GM23338 (cell line): ENCODE measurements around the gene GBE1. TPM values are rescaled to one million over a fixed set of nuclear protein-coding genes. Genes with fewer than 3 reads are reported as not detected.

Source experiments
- ATAC-seq: fragments of 200-7000 bp; cut with Tn5 transposase; 3 replicates; pipeline ENCODE4 v1.9.1; 2020
- DNase-seq: peaks from one replicate; pipeline ENCODE4 v3.0.0-alpha.2; 2015; ENCODE audit warnings: low spot score
- H2AFZ ChIP-seq: fragments of 200-600 bp; sonication (generic); 2 replicates; pipeline ENCODE4 v1.8.0; 2016; ENCODE audit warnings: antibody characterized with exemption, mild to moderate bottlenecking, moderate library complexity
- H3F3A ChIP-seq: fragments of 200-600 bp; sonication (generic); replicated peaks from 2 replicates; pipeline ENCODE4 v1.8.0; 2017; ENCODE audit warnings: antibody characterized with exemption, mixed run types, low read depth
- H3K27ac ChIP-seq: fragments of 200-600 bp; sonication (generic); 2 replicates; pipeline ENCODE4 v1.6.1; 2016; ENCODE audit warnings: low read depth
- H3K27me3 ChIP-seq: fragments of 200-600 bp; sonication (generic); 2 replicates; pipeline ENCODE4 v1.8.0; 2016; ENCODE audit warnings: mild to moderate bottlenecking, mixed run types, moderate library complexity; ENCODE audit not compliant: insufficient read depth
- H3K36me3 ChIP-seq: fragments of 200-600 bp; sonication (generic); 2 replicates; pipeline ENCODE4 v1.8.0; 2016; ENCODE audit warnings: mild to moderate bottlenecking; ENCODE audit not compliant: insufficient read depth
- H3K4me1 ChIP-seq: fragments of 200-600 bp; sonication (generic); 2 replicates; pipeline ENCODE4 v1.8.0; 2016; ENCODE audit warnings: mild to moderate bottlenecking, moderate library complexity; ENCODE audit not compliant: insufficient read depth
- H3K4me2 ChIP-seq: fragments of 200-600 bp; sonication (generic); 2 replicates; pipeline ENCODE4 v1.7.1; 2017; ENCODE audit warnings: mixed run types
- H3K4me3 ChIP-seq: fragments of 200-600 bp; sonication (generic); 2 replicates; pipeline ENCODE4 v1.6.1; 2016; ENCODE audit warnings: mixed run types
- H3K79me2 ChIP-seq: fragments of 200-600 bp; sonication (generic); replicated peaks from 2 replicates; pipeline ENCODE4 v1.8.0; 2017; ENCODE audit warnings: mild to moderate bottlenecking; ENCODE audit not compliant: insufficient read depth
- H3K9me2 ChIP-seq: fragments of 200-600 bp; sonication (generic); 2 replicates; pipeline ENCODE4 v1.8.0; 2017; ENCODE audit not compliant: insufficient read depth
- H4K20me1 ChIP-seq: fragments of 200-600 bp; sonication (generic); replicated peaks from 2 replicates; pipeline ENCODE4 v1.8.0; 2017; ENCODE audit warnings: mild to moderate bottlenecking; ENCODE audit not compliant: insufficient read depth
- H3K27ac Mint-ChIP-seq: 2 replicates; pipeline ENCODE4 v1.8.0; 2020; ENCODE audit warnings: inconsistent platforms, mild to moderate bottlenecking, moderate library complexity, mixed read lengths
- H3K27me3 Mint-ChIP-seq: 3 replicates; pipeline ENCODE4 v1.8.0; 2022; ENCODE audit warnings: low read depth, mild to moderate bottlenecking, moderate library complexity, mixed read lengths, inconsistent platforms; ENCODE audit not compliant: insufficient read depth, poor library complexity
- H3K36me3 Mint-ChIP-seq: 3 replicates; pipeline ENCODE4 v1.8.0; 2021; ENCODE audit warnings: low read depth, mild to moderate bottlenecking, inconsistent platforms, moderate library complexity, mixed read lengths
- H3K4me1 Mint-ChIP-seq: 3 replicates; pipeline ENCODE4 v1.8.0; 2020; ENCODE audit warnings: mild to moderate bottlenecking, inconsistent platforms, mixed read lengths
- H3K4me3 Mint-ChIP-seq: 3 replicates; pipeline ENCODE4 v1.8.0; 2021; ENCODE audit warnings: moderate library complexity, mild to moderate bottlenecking, inconsistent platforms, mixed read lengths
- H3K9me3 Mint-ChIP-seq: 3 replicates; pipeline ENCODE4 v1.8.0; 2020; ENCODE audit warnings: moderate library complexity, mild to moderate bottlenecking, inconsistent platforms, mixed read lengths
- CREB1 ChIP-seq: fragments of 250-450 bp; sonication (Bioruptor Pico); IDR thresholded peaks from 2 replicates; pipeline ENCODE4 v1.5.0; 2020; ENCODE audit warnings: low read depth, mild to moderate bottlenecking, moderate library complexity
- EZH2phosphoT487 ChIP-seq: fragments of 200-600 bp; sonication (generic); IDR thresholded peaks from one replicate; pipeline ENCODE4 v1.8.1; 2018; ENCODE audit warnings: antibody characterized with exemption; ENCODE audit not compliant: unreplicated experiment
- POLR2AphosphoS5 ChIP-seq: IDR thresholded peaks from 2 replicates; pipeline ENCODE4 v1.6.1; 2016; ENCODE audit warnings: antibody characterized with exemption, low read depth
- ZNF331 ChIP-seq: fragments of 250-450 bp; sonication (Bioruptor Pico); IDR thresholded peaks from 2 replicates; pipeline ENCODE4 v1.5.0; 2020; ENCODE audit warnings: low read depth, mild to moderate bottlenecking, moderate library complexity
- polyA plus RNA-seq: library from polyadenylated mRNA; unstranded; fragments of >200 nt; fragmentation: Nextera tagmentation; extraction: Ambion mirVana; gene quantifications from 2 replicates; pipeline ENCODE4 v1.2.1, GENCODE V29; 2016
- total RNA-seq: library from RNA; depleted of rRNA; stranded (reverse); fragments of >200 nt; shearing (Covaris generic); gene quantifications from 2 replicates; pipeline ENCODE4 v1.2.3, GENCODE V29; 2014
- TF ChIP-seq, protein P1 (sequence below): fragments of 250-450 bp; sonication (Bioruptor Pico); IDR thresholded peaks from 2 replicates; pipeline ENCODE4 v1.5.0; 2020; ENCODE audit warnings: mild to moderate bottlenecking, moderate library complexity
- TF ChIP-seq, protein P2 (sequence below), 2 experiments: fragments of 200-600 bp in 1 of 2; sonication (generic) in 1 of 2; conservative IDR thresholded peaks; 2 replicates each; pipeline versions ENCODE4 v1.5.1 to v1.6.1; 2016 to 2017; ENCODE audit warnings: antibody characterized with exemption in 2 of 2, low read depth in 2 of 2, mild to moderate bottlenecking in 2 of 2, moderate library complexity in 1 of 2
- TF ChIP-seq, protein P3 (sequence below): IDR thresholded peaks from one replicate; pipeline ENCODE4 v1.6.1; 2018; ENCODE audit warnings: antibody characterized with exemption; ENCODE audit not compliant: unreplicated experiment

The GBE1 gene
- total and polyA plus RNA-seq, 2 experiments from 2014 or later: 6.4 to 12.2 TPM

GRCh38 chr3:81778678-81779182 is 17.3 kb upstream of the GBE1 start (continued):
- TF ChIP-seq, protein P1, sequence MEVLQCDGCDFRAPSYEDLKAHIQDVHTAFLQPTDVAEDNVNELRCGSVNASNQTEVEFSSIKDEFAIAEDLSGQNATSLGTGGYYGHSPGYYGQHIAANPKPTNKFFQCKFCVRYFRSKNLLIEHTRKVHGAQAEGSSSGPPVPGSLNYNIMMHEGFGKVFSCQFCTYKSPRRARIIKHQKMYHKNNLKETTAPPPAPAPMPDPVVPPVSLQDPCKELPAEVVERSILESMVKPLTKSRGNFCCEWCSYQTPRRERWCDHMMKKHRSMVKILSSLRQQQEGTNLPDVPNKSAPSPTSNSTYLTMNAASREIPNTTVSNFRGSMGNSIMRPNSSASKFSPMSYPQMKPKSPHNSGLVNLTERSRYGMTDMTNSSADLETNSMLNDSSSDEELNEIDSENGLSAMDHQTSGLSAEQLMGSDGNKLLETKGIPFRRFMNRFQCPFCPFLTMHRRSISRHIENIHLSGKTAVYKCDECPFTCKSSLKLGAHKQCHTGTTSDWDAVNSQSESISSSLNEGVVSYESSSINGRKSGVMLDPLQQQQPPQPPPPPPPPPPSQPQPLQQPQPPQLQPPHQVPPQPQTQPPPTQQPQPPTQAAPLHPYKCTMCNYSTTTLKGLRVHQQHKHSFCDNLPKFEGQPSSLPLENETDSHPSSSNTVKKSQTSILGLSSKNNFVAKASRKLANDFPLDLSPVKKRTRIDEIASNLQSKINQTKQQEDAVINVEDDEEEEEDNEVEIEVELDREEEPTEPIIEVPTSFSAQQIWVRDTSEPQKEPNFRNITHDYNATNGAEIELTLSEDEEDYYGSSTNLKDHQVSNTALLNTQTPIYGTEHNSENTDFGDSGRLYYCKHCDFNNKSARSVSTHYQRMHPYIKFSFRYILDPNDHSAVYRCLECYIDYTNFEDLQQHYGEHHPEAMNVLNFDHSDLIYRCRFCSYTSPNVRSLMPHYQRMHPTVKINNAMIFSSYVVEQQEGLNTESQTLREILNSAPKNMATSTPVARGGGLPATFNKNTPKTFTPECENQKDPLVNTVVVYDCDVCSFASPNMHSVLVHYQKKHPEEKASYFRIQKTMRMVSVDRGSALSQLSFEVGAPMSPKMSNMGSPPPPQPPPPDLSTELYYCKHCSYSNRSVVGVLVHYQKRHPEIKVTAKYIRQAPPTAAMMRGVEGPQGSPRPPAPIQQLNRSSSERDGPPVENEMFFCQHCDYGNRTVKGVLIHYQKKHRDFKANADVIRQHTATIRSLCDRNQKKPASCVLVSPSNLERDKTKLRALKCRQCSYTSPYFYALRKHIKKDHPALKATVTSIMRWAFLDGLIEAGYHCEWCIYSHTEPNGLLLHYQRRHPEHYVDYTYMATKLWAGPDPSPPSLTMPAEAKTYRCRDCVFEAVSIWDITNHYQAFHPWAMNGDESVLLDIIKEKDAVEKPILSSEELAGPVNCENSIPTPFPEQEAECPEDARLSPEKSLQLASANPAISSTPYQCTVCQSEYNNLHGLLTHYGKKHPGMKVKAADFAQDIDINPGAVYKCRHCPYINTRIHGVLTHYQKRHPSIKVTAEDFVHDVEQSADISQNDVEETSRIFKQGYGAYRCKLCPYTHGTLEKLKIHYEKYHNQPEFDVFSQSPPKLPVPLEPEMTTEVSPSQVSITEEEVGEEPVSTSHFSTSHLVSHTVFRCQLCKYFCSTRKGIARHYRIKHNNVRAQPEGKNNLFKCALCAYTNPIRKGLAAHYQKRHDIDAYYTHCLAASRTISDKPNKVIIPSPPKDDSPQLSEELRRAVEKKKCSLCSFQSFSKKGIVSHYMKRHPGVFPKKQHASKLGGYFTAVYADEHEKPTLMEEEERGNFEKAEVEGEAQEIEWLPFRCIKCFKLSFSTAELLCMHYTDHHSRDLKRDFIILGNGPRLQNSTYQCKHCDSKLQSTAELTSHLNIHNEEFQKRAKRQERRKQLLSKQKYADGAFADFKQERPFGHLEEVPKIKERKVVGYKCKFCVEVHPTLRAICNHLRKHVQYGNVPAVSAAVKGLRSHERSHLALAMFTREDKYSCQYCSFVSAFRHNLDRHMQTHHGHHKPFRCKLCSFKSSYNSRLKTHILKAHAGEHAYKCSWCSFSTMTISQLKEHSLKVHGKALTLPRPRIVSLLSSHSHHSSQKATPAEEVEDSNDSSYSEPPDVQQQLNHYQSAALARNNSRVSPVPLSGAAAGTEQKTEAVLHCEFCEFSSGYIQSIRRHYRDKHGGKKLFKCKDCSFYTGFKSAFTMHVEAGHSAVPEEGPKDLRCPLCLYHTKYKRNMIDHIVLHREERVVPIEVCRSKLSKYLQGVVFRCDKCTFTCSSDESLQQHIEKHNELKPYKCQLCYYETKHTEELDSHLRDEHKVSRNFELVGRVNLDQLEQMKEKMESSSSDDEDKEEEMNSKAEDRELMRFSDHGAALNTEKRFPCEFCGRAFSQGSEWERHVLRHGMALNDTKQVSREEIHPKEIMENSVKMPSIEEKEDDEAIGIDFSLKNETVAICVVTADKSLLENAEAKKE: no peak
- no peak for TF ChIP-seq POLR2AphosphoS5
- no peak for TF ChIP-seq CREB1
- no peak for TF ChIP-seq ZNF331 (CRISPR knock-in tag)

GRCh38 chr3:81776643-81777042 is 15.2 kb upstream of the GBE1 start:
- Histone ChIP-seq H2AFZ (peak overlapping the region; percentile 70; the same call in 1 of the 2 replicates), H3K4me3 (no peak overlapping the region), H3K27me3 (no peaks in the 10 kb centered on the region), H3K9me2 (no peaks in the 10 kb centered on the region), H4K20me1 (no peaks in the 10 kb centered on the region), H3K36me3 (no peaks in the 10 kb centered on the region), H3K27ac (no peak overlapping the region), H3K79me2 (no peaks in the 10 kb centered on the region), H3K4me1 (no peaks in the 10 kb centered on the region), H3F3A (no peaks in the 10 kb centered on the region), H3K4me2 (no peak overlapping the region)
- ATAC-seq (no peak), DNase-seq (no peak)
- H3K36me3 Mint-ChIP-seq: peaks cover 20% of the 10 kb centered on the region
- no peaks in the 10 kb centered on the region for H3K27me3 Mint-ChIP-seq
- peaks cover 24% of the 10 kb centered on the region for H3K9me3 Mint-ChIP-seq
- no peak overlapping the region for H3K4me3 Mint-ChIP-seq
- H3K27ac Mint-ChIP-seq: no peak overlapping the region; the same call in 1 of the 2 replicates
- no peaks in the 10 kb centered on the region for H3K4me1 Mint-ChIP-seq
- TF ChIP-seq, protein P2, sequence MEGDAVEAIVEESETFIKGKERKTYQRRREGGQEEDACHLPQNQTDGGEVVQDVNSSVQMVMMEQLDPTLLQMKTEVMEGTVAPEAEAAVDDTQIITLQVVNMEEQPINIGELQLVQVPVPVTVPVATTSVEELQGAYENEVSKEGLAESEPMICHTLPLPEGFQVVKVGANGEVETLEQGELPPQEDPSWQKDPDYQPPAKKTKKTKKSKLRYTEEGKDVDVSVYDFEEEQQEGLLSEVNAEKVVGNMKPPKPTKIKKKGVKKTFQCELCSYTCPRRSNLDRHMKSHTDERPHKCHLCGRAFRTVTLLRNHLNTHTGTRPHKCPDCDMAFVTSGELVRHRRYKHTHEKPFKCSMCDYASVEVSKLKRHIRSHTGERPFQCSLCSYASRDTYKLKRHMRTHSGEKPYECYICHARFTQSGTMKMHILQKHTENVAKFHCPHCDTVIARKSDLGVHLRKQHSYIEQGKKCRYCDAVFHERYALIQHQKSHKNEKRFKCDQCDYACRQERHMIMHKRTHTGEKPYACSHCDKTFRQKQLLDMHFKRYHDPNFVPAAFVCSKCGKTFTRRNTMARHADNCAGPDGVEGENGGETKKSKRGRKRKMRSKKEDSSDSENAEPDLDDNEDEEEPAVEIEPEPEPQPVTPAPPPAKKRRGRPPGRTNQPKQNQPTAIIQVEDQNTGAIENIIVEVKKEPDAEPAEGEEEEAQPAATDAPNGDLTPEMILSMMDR (conservative IDR thresholded peaks at IDR 0.05; ENCODE audit: low read depth in 2 of 2): no peak
- TF ChIP-seq, protein P3, sequence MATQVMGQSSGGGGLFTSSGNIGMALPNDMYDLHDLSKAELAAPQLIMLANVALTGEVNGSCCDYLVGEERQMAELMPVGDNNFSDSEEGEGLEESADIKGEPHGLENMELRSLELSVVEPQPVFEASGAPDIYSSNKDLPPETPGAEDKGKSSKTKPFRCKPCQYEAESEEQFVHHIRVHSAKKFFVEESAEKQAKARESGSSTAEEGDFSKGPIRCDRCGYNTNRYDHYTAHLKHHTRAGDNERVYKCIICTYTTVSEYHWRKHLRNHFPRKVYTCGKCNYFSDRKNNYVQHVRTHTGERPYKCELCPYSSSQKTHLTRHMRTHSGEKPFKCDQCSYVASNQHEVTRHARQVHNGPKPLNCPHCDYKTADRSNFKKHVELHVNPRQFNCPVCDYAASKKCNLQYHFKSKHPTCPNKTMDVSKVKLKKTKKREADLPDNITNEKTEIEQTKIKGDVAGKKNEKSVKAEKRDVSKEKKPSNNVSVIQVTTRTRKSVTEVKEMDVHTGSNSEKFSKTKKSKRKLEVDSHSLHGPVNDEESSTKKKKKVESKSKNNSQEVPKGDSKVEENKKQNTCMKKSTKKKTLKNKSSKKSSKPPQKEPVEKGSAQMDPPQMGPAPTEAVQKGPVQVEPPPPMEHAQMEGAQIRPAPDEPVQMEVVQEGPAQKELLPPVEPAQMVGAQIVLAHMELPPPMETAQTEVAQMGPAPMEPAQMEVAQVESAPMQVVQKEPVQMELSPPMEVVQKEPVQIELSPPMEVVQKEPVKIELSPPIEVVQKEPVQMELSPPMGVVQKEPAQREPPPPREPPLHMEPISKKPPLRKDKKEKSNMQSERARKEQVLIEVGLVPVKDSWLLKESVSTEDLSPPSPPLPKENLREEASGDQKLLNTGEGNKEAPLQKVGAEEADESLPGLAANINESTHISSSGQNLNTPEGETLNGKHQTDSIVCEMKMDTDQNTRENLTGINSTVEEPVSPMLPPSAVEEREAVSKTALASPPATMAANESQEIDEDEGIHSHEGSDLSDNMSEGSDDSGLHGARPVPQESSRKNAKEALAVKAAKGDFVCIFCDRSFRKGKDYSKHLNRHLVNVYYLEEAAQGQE: no peak
- TF ChIP-seq EZH2phosphoT487: no peak
